HUES6 (cell line): Measurements from ENCODE around the gene HOXD10.
A peak's percentile ranks its signal among the peaks of the same experiment; 100 is the strongest.

Experiments
- H3K27ac ChIP-seq: 2 replicates; pipeline ENCODE4 v1.7.0; 2013; ENCODE audit warnings: low read depth, mild to moderate bottlenecking, low read length, inconsistent platforms
- H3K27me3 ChIP-seq: 2 replicates; pipeline ENCODE4 v1.6.1; 2013; ENCODE audit warnings: low read length; ENCODE audit not compliant: control insufficient read depth, insufficient read depth
- H3K36me3 ChIP-seq: 2 replicates; pipeline ENCODE4 v1.6.1; 2013; ENCODE audit warnings: low read length; ENCODE audit not compliant: control insufficient read depth, insufficient read depth
- H3K4me1 ChIP-seq: 2 replicates; pipeline ENCODE4 v1.6.1; 2013; ENCODE audit warnings: low read length; ENCODE audit not compliant: control insufficient read depth, insufficient read depth
- H3K4me3 ChIP-seq: 2 replicates; pipeline ENCODE4 v1.5.1; 2013; ENCODE audit warnings: low read depth, low read length
- H3K9ac ChIP-seq: one replicate; pipeline ENCODE4 v1.6.1; 2013; ENCODE audit warnings: mild to moderate bottlenecking, low read length
- H3K9me3 ChIP-seq: 2 replicates; pipeline ENCODE4 v1.6.1; 2013; ENCODE audit warnings: low read depth, low read length; ENCODE audit not compliant: control insufficient read depth, insufficient read depth

The HOXD10 gene

GRCh38 chr2:176076796-176077195 is 39.8 kb upstream of the HOXD10 start:
- no peak overlapping the region for H3K27ac ChIP-seq
- H3K36me3 ChIP-seq: no peaks in the 10 kb centered on the region
- no peak overlapping the region for H3K9ac ChIP-seq
- peaks cover 7% of the 10 kb centered on the region; the same call in 1 of the 2 replicates for H3K4me1 ChIP-seq
- peaks cover 96% of the 10 kb centered on the region for H3K27me3 ChIP-seq
- H3K9me3 ChIP-seq: no peaks in the 10 kb centered on the region
- H3K4me3 ChIP-seq: no peak overlapping the region

DNA sequence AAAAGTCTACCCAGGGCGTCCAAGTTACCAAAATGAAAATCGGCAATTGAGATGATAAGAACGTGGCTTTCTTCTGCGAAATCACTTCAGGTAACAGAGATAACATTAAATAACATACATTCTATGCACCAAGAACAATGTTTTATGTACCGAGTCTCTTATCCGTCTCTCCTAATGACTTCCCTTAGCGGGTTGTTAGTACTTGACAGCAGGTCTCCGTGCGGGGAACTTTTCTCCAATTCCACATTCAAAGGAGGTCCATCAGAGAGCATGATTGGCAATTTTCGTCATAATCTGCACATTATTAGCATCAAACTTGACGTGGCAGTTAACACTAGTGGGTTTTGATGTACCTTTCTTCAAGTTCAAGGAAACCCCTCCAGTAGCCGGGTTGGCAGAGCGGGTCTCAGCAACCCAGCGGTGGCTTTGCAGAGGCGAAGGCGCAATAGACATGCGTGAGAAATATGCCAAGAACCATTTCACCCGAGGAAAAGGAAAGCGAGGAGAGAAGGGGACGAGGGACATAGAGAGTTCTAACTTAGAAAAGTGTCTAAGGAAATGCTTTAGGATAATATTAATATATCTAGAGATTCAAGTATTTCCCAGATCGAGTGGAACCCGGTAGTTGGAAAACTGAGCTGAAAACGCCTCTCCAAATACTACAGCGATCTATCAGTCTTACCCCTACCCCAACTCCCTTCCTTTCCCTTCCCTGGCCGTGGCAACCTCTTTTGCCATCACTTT is 37.9 kb upstream of the HOXD10 start:
- Histone ChIP-seq H3K4me3 (peak overlapping the region; percentile 62), H3K27me3 (peaks cover 96% of the 10 kb centered on the region), H3K27ac (no peak overlapping the region), H3K36me3 (no peaks in the 10 kb centered on the region), H3K9me3 (no peaks in the 10 kb centered on the region), H3K9ac (no peak overlapping the region), H3K4me1 (peaks cover 22% of the 10 kb centered on the region)

DNA sequence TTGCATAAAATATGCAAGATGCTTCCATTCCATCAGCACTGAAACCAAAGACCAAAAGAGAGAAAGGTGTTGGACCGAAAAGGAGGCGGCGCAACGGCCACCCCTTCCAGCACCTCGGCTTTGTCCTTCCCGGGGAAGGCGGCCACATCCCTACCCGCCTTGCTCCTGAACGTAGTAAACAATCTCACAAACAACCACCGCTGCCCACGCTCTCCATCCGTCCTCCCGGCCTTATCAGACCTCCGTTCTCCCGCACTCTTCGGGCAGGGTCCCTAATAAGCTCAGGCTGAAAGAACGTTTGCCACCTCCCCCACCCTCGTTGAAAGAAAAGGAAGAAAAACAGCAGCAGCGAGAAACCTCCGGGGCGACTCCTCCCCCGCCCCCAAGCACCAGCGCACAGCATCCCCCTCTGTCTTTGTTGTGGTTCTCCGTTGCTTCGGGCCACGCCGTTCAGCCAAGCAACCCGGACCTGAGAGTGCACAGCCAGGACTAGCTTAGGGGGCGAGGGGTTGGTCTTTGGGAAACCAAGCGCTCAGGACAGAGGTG is 37.2 kb upstream of the HOXD10 start:
- Histone ChIP-seq H3K27ac (no peak overlapping the region), H3K9ac (no peak overlapping the region), H3K9me3 (no peaks in the 10 kb centered on the region), H3K4me3 (peak overlapping the region; percentile 62), H3K27me3 (peaks cover 96% of the 10 kb centered on the region), H3K4me1 (peaks cover 23% of the 10 kb centered on the region), H3K36me3 (no peaks in the 10 kb centered on the region)

- H3K9ac ChIP-seq: no peak overlapping the region
- peaks cover 96% of the 10 kb centered on the region for H3K27me3 ChIP-seq
- no peak overlapping the region for H3K27ac ChIP-seq
- no peaks in the 10 kb centered on the region for H3K9me3 ChIP-seq
- H3K36me3 ChIP-seq: no peaks in the 10 kb centered on the region
- peaks cover 28% of the 10 kb centered on the region for H3K4me1 ChIP-seq
- peak overlapping the region; percentile 62 for H3K4me3 ChIP-seq
Observed at GRCh38 chr2:176079831-176080539, 36.6 kb upstream of the HOXD10 start.

DNA sequence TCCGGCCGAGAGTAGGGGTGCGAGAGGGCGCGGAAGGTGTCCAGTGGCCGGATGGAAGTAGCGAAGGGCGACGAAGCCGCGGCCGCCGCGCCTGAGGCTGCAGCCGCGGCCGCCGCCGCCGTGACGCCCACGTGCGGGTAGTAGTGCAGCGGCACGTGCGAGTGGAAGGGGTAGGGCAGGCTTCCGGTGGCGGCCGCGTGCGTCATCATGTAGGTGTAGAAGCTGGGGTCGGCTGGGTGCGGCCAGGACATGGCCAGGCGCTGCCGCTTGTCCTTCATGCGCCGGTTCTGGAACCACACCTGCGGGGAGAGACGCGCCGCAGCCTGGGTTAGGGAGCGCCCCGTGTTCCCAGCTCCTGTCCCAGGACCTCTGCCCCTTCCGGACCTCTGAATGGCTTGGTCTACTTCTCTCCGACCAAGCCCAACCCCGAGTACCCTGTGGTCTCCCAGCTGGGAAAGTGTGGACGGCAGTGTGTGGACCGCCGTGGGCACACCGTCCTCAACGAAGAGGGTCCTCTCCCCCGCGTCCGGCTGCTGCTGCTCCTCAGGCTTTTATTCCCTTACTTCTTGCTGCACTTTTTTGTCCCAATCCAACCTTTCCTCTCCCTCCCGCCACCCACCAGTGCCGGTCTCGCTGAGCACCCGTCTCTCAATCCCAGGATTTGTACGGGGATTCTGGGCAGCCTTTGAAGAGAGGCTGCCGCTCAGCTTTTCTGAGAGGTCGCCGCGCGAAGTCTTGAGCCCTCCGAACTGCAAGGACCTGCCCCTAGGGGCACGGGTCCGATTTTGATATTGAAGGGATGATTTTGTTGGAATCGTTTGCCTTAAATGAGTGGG is 35.8 kb upstream of the HOXD10 start:
- Histone ChIP-seq H3K4me3 (peak overlapping the region; percentile 49), H3K27ac (no peak overlapping the region), H3K9me3 (no peaks in the 10 kb centered on the region), H3K9ac (no peak overlapping the region), H3K27me3 (peaks cover 96% of the 10 kb centered on the region), H3K4me1 (peaks cover 36% of the 10 kb centered on the region), H3K36me3 (no peaks in the 10 kb centered on the region)

- H3K4me3 ChIP-seq: no peak overlapping the region
- no peaks in the 10 kb centered on the region for H3K9me3 ChIP-seq
- peaks cover 39% of the 10 kb centered on the region for H3K4me1 ChIP-seq
- H3K9ac ChIP-seq: no peak overlapping the region
- no peaks in the 10 kb centered on the region for H3K36me3 ChIP-seq
- H3K27me3 ChIP-seq: peaks cover 96% of the 10 kb centered on the region
- H3K27ac ChIP-seq: no peak overlapping the region
Observed at GRCh38 chr2:176081376-176081836, 35.2 kb upstream of the HOXD10 start.

DNA sequence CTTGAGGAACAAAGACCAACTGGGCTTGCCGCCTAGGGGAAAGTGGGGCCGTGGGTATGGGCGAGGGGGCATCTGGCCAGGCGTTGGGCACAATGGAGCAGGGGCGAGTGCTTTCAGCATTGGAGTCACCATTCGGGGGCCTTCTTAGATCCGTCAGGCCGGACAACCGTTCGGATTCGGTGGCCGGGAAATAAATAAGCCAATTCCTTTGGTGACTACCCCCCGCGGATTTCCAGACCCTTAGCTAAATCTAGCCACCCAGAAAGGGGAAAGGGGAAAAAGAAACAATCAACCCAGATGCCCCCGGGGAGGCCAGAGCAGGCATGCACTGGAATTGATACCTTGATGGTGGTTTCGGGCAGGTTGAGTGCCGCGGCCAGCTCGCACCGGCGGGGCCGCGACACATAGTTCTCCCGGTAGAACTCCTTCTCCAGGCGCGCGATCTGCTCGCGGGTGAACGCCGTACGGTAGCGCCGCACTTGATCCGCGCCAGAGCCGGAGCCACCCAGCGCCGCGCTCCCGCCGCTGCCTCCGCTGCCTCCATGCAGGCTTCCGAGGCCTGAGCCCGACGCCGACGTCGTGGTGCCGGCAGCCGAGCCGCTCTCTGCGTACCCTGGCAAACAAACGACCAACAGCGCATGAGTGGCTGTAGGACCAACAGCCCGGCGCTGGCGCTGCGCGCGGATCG is 34.6 kb upstream of the HOXD10 start:
- Histone ChIP-seq H3K4me3 (peak overlapping the region; percentile 39), H3K9ac (no peak overlapping the region), H3K27ac (no peak overlapping the region), H3K9me3 (no peaks in the 10 kb centered on the region), H3K4me1 (peaks cover 39% of the 10 kb centered on the region), H3K27me3 (peaks cover 96% of the 10 kb centered on the region), H3K36me3 (no peaks in the 10 kb centered on the region)

- no peak overlapping the region for H3K9ac ChIP-seq
- peaks cover 96% of the 10 kb centered on the region for H3K27me3 ChIP-seq
- H3K9me3 ChIP-seq: no peaks in the 10 kb centered on the region
- H3K4me1 ChIP-seq: peaks cover 39% of the 10 kb centered on the region
- H3K27ac ChIP-seq: no peak overlapping the region
- H3K36me3 ChIP-seq: no peaks in the 10 kb centered on the region
- peak overlapping the region; percentile 39 for H3K4me3 ChIP-seq
Observed at GRCh38 chr2:176082525-176082823, 34.1 kb upstream of the HOXD10 start.

DNA sequence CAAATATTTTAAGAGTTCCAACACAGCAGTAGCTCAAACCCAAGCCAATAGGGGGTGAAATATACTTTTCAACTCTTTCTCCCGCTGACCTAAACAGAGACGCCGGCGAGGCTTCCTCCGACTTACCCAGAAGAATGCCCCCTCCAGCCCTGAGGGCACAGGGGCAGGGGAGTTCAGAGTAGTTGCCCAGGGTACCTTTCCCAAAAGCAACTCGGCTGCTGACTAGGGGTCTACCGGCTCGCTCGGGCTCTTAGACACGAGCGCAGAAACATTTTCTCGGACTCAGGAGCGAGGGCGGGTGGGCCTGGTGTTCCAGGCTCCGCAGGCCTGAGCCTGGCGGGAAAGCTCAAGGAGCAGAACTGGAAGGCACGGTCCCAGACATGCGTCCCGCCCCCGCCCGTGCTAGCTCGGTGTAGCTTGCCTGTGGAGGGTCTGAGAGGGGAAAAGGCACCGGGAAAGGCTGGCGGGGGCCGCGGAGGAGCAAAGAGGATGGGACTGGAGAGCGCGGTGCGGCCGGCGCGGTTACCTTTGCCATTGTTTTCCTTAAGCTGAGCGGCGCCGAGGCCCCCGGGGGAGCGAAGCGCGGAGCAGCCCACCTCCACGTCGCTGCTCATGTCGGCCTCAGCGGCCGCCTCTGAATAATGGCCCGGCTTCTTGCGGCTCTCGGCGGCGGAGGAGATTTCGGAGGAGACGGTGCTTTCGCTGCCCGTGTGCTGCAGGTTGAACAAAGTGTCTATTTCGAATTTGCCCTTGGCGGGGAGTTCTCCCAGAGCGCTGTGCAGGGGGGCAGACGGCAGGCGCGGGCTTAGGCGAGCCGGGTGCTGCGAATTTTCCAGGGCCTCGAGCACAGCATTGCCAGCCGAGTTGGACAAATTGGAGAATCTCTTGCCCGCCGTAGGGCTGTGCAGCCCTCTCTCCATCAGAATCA is 33.5 kb upstream of the HOXD10 start:
- H3K4me3 ChIP-seq: peak overlapping the region; percentile 39
- H3K27ac ChIP-seq: no peak overlapping the region
- no peak overlapping the region for H3K9ac ChIP-seq
- peaks cover 39% of the 10 kb centered on the region for H3K4me1 ChIP-seq
- H3K27me3 ChIP-seq: peaks cover 96% of the 10 kb centered on the region
- no peaks in the 10 kb centered on the region for H3K36me3 ChIP-seq
- H3K9me3 ChIP-seq: no peaks in the 10 kb centered on the region
